Measurements from ENCODE around the gene CTNNBL1.

- TF ChIP-seq CTCF (conservative IDR thresholded peaks at IDR 0.05 in 1 of 2, IDR thresholded peaks at IDR 0.05 in 1 of 2; ENCODE audit: low read depth in 1 of 2, low read length in 2 of 2) (no peak), EZH2 (IDR thresholded peaks at IDR 0.05; ENCODE audit: low read length, missing control alignments) (no peak)
Measured at GRCh38 chr20:37721751-37722150, 27.9 kb downstream of the CTNNBL1 start.
